Activated T-cell treated with anti-CD3 and anti-CD28 coated beads for 24 hours (primary cell): ENCODE results near the gene SON.
"Not testable (repeated sequence)": the region's sequence is repeated elsewhere in the genome, so short reads cannot be mapped to it uniquely, and the experiment has no call there.

Experiments
- DNase-seq: peaks from one replicate; pipeline ENCODE4 v3.0.0-alpha.2; 2020; ENCODE audit warnings: low read depth

SON gene

GRCh38 chr21:33546086-33546485 is 3.2 kb downstream of the SON start:
- no peak for DNase-seq

- DNase-seq: no peak
These were observed 7.3 kb downstream of the SON start for GRCh38 chr21:33549848-33550771.

- no peak for DNase-seq
These were observed 8.2 kb downstream of the SON start for GRCh38 chr21:33550772-33551660.

- no peak for DNase-seq
These were observed 8.8 kb downstream of the SON start for GRCh38 chr21:33551664-33552063.

- no peak for DNase-seq
These were observed 9.5 kb downstream of the SON start for GRCh38 chr21:33552093-33552998.

GRCh38 chr21:33552999-33553598 is 10.3 kb downstream of the SON start:
- no peak for DNase-seq

GRCh38 chr21:33554236-33554981 is 11.6 kb downstream of the SON start:
- DNase-seq: no peak

GRCh38 chr21:33554982-33555344 is 12.1 kb downstream of the SON start:
- no peak for DNase-seq

- DNase-seq: no peak
These were observed 14.6 kb downstream of the SON start for GRCh38 chr21:33557447-33557846.

GRCh38 chr21:33558777-33559421 is 16.1 kb downstream of the SON start:
- no peak for DNase-seq

GRCh38 chr21:33559813-33560212 is 17.0 kb downstream of the SON start:
- DNase-seq: no peak

GRCh38 chr21:33560965-33561364 is 18.1 kb downstream of the SON start:
- no peak for DNase-seq

GRCh38 chr21:33561373-33561772 is 18.5 kb downstream of the SON start:
- DNase-seq: no peak

- DNase-seq: no peak
These were observed 19.6 kb downstream of the SON start for GRCh38 chr21:33562389-33562788.

GRCh38 chr21:33566514-33566913 is 23.7 kb downstream of the SON start:
- no peak for DNase-seq

GRCh38 chr21:33567914-33568313 is 25.1 kb downstream of the SON start:
- no peak for DNase-seq

GRCh38 chr21:33568448-33568847 is 25.6 kb downstream of the SON start:
- DNase-seq: no peak

- no peak for DNase-seq
These were observed 27.2 kb downstream of the SON start for GRCh38 chr21:33569991-33570390.

GRCh38 chr21:33572350-33572749 is 29.5 kb downstream of the SON start:
- no peak for DNase-seq

GRCh38 chr21:33576741-33577141 is 33.9 kb downstream of the SON start:
- DNase-seq: not testable (repeated sequence)
